HG03060 (cell line): Measurements from ENCODE around the gene OR8D1.

Experiments
- ATAC-seq: cut with Tn5 transposase; IDR thresholded peaks from one replicate; pipeline ENCODE4 v1.9.1; 2021; ENCODE audit warnings: low read depth, moderate number of reproducible peaks; ENCODE audit not compliant: unreplicated experiment

OR8D1 gene

DNA sequence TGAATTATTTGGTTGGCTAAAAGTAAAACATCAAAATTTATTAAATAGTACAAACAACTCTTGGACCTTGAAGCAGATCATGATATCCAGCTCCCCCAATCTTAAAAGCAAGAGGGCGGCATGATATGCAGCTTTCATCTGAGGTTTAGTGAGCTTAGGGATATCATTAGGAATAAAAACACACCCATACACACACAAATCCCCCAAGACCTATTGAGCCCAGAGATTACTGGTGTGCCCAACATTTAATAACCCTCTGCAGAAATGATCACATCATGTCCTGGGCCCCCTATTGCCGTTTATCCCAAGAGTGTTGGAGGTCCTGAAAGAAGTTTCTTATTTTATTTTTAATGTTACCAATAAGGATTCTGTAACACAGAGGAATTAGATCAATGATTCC, at the start of gene OR8D1:
TSS of gene OR8D1 (minus strand) at position 101 of the 400 bp plus-strand sequence. CDS start 3,183 bp downstream, outside the sequence.
- ATAC-seq = no peak

DNA sequence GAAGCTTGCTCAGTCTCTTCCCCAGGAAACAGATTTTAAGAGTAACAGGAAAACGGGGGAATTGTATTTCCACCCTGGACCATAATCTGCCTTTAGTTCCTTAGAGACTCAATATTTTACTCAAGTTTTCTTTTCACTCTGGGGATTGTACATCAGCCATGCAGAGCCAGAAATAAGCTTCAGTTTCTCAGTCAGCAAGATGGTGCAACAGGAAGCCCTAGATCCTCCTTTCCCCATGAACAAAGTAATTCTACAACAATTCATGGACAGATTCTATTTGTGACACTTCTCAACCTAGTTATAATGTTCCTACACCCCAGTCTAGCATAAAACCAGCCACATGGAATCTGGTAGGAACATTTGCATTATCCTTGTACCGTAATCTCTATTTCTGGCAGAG, 45.8 kb upstream of the OR8D1 start:
- ATAC-seq = no peak

DNA sequence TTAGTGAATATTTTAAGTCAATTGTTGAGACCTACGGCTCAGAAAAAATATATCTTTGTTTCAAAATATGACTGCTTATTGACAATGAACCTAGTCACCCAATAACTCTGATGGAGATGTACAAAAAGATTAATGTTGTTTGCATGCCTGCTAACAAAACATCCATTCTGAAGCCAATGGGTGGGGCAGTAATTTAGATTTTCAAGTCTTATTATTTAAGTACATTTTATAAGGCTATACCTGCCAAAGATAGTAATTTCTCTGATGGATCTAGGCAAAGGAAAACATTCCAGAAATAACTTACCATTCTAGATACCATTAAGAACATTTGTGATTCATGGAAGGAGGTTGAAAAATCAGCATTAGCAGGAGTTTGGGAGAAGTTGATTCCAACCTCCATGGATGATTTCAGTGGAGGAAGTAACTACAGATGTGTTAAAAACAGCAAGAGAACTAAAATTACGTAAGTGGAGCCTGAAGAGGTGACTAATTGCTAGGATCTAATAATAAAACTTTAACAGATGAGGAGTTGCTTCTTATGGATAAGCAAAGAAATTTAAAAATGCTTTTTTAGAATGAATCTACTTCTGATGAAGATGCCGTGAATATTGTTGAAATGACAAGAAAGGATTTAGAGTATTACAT, 32.7 kb upstream of the OR8D1 start:
- no peak for ATAC-seq

DNA sequence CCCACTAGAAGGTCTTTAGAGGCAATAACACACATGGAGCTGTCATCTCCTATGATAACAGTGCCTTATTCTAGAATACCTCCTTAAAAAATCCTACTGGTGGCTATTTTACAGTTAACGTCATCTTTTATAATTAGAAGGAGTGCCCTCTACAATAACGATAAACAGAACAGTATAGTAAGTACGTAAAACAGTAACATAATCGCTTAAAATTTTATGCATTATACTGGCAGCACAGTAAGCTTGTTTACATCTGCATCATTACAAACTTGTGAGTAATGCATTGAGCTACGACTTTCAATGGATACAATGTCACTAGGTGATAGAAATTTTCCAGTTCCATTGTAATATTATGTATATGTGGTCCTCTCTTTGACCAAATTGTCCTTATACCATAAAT, 30.6 kb upstream of the OR8D1 start:
- no peak for ATAC-seq

DNA sequence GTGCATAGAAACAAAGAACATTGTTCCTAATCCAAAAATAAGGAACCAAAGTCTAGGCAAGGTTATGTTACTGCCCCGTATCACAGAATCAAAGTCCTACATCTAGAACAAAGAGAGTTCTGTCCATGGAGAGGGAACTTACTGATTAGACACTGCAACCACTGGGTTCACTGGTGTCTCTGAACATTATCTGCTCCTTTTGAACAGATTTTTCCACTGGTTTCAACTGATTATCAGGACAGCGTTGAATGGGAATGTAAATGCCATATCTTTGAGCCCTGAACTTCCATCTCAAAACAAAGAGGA, 26.3 kb upstream of the OR8D1 start:
- no peak for ATAC-seq

DNA sequence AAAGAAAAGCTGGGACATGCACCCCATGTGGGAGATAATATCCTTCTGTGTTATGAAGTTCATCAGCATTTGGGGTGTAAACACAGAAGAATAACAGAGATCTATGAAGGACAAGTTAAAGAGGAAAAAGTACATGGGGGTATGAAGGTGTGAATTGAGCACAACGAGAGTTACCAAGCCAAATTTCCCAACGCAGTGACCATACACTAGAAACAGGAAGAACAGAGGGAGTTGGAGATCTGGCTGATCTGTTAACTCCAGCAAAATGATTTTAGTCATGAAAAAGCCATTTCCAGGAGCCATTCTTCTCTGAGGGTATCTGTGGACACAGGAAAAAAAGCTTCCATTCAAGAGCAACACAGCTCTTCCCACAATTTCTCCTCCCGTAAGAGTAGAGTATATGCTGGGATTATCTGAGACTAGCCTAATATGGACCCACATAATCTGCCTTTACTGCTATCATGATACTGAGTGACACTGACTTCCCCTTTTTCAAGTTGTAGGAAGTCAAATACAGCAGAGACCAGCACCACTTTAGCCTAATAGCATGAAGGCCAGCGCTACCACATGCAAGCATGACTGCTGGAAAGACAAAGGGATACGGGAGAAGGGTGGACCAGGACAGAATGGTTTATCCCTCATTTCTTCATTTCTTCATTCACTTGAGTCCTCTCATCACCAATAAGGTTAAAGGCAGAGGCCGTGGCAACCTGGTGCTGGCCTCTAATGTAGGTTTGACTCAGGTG, 25.8 kb upstream of the OR8D1 start:
- no peak for ATAC-seq

DNA sequence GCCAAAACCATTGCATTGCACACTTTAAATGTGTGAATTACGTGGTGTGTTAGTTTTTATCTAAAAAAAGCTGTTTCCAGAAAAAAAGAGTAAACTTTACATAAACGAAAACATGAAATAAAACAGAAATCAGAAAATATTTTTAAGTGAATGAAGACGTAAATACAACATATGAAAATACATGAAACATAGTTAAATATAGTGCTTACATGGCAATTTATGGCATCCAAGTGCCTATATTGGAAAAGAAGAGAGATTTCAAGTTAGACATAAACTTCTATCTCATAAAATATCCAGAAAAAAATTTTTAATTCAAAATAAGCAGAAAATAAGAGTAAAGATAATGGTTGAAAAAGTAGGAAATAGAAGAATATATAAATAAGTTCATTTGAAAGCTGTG, 18.1 kb upstream of the OR8D1 start:
- no peak for ATAC-seq

DNA sequence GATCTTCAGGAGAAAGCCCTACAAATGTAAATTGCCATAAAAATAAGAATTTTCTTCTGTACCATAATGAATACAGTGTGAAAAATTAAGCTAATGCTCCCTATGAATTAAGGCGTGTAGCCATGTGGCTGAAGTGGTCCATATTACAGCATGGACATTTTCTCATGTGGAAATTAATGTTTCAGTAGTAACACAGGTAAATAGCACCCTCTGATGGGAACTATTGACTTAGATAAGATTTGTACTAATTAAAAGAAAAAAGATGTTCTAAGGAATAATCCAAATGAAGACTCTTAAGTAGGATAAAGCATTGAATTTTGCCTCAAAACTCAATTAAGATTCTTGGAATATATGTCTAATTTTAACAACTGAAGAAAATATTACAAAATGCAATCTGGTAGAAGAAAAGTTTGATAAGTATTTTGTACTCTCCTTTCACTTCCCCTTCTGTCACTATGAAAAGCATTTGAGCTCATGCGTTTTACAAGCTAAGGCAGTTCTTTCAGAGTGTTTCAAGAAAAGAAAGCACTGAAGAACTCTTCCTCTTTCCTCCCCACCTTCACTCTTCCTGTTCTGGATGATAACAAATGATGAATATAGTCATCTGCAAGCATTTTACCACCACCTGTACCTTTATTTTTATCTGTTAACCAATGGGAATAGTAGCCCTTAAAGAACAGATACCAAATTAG, 16.2 kb upstream of the OR8D1 start:
- ATAC-seq = no peak

DNA sequence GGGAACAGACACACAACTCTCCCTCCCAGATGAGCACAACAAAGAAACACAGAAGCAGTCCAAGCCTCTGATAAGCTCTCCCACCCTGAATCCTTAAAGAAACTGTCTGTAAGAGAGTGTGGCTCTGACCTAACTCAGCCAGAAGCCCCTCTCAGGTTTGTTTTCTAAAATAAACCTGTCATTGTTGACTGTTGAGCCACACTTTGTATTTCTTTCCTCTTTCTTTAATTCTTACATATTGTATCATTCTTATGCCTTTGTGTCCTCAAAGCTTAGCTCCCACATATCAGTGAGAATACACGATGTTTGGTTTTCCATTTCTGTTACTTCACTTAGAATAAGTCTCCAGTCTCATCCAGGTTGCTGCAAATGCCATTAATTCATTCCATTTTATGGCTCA, 14.0 kb upstream of the OR8D1 start:
- ATAC-seq = no peak

DNA sequence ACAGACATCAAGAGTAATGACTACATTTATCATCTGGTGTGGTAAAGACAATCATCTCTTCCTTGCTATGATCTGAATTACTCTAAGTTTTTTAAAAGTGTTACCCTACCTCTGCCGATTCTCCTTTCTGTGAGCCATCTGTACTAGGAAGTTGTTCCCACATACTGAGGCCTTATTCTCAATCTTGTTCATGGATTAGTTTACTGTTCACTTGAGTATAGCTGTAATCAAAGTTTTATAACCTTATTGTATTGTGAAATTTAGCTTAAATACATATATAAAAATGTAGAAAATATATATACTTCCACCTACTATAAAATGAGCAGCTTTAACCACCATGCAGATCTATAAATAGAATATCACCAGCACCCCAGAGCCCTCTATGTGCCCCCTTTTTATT, 8.6 kb upstream of the OR8D1 start:
- ATAC-seq = no peak

DNA sequence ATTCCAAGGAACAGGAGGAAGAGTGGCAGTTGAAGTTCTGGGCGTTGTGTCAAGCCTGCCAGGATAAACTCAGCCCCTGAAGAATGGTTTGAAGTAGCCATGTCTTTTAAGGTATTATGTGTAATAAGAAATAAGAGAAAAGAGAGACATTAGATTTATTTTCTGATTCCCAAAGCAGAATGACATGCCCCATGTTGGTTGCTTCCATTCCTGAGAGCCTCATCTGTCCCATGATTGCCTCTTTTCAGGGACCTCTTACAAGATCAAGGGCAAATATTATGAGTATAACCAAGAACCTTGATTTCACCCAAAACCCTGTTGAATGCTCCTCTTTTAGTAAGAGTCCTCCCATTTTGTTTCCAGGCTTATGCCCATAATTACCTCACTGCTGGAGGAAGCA, 6.3 kb upstream of the OR8D1 start, which contains the start of gene OR8D2:
TSS of gene OR8D2 (minus strand) at position 101 of the 400 bp plus-strand sequence. CDS start at position 101, 0 bp downstream.
- ATAC-seq = no peak

DNA sequence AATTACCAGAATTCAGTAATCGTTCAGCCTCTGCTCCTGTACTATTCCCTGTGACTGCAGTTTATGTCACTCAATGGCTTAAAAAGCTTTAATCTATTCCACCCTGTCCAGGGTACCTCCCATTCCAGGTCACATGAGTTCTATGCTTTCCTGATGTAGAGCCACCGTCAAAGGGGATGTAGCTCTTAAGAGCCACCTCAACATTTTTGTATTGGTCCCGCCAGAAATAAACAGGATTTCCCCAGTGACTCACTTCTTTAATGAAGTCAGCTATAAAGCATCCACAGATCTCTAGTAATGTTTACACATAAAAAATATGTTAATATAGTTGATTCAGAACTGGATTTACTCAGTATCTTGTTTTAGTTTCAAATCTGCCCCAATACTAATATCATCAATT, 1.3 kb upstream of the OR8D1 start:
- ATAC-seq = no peak

DNA sequence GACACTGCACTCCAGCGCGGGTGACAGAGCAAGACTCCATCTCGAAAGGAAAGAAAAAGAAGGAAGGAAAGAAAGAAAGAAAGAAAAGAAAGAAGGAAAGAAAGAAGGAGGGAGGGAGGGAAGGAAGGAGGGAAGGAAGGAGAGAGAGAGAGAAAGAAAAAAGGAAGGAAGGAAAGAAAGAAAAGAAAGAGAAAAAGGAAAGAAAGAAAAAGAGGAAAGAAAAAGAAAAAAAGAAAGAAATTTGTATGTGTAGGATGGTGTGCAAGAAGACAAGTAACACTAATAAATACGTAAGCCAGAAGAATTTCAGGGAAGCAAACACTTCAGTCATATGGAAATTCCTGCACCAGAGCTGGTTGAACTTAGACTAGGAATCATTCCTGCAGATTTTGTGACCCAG, 618 bp downstream of the OR8D1 start:
- ATAC-seq = no peak

DNA sequence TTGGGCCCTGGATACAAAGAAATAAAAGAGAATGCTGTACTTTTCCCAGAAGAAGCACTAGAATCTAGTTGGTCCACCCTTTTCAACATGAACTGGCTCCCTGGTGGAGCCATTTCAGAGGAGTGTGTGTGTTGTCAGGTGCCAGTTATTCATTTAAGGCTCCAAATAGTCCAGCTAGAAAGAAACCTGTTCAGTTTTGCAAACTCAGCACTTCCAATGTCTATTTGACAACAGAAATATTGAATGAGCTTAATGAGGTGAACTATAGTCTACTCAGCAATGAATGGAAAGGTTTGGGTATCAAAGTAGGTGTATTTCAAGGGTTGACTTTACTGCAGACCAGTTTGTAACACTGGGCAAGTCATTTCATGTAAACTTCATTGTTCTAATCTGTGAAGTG, 2.1 kb downstream of the OR8D1 start:
- ATAC-seq = no peak

DNA sequence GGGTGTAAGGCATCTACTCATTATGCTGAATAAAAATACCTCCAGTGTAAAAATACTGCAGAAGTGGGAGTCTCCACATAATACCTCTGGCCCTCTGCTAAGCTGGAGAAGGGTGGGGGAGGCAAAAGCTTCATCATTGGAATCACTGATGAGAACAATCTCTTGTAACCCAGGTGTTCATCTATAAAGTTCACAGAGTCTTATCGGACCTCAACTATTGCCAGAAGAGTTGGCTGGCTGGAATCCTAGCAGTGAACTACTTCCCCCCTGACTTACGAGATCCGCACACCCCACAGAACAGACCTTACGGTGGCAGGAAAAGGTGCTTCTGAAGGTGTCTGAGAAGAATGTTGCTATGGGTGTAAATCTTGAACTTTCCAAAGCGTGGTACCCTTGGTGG, 2.5 kb downstream of the OR8D1 start:
- no peak for ATAC-seq

DNA sequence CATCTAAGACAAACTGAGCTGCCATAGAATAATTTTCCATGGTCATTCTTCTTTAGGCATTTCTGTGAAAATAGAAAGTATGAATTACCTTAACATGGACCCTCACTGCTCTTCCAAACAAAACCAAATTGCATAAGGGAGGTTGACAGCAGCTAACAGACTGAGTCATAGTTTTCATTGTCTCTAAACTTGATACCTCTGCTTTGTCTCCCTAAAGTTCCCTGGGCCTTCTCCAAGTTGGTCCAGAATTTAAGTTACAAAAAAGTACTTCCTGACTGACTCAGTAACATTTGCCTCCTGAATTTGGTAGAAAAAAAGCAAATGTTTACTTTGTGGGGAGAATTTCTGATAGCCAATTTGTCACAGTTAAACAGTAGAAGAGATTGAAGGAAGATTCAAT, 3.0 kb downstream of the OR8D1 start:
- ATAC-seq = no peak

DNA sequence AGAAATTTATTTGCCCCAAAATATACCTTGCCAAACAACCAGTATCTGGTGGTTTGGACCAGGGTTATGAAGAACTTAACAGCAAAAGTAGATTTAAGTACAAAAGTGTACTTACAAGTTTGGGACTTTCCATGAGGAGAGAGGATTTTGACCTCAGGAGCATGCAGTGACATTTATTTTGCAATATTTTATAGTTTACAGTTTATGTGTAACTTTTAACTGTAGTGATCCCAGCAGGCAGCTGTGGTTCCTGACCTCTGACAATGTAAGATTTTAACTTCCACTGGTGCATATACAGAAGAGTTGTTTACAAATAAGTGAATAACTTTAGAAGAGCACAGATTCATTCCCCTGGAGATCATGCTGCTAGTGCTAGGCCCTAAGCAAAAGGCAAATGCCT, 6.7 kb downstream of the OR8D1 start:
- no peak for ATAC-seq

DNA sequence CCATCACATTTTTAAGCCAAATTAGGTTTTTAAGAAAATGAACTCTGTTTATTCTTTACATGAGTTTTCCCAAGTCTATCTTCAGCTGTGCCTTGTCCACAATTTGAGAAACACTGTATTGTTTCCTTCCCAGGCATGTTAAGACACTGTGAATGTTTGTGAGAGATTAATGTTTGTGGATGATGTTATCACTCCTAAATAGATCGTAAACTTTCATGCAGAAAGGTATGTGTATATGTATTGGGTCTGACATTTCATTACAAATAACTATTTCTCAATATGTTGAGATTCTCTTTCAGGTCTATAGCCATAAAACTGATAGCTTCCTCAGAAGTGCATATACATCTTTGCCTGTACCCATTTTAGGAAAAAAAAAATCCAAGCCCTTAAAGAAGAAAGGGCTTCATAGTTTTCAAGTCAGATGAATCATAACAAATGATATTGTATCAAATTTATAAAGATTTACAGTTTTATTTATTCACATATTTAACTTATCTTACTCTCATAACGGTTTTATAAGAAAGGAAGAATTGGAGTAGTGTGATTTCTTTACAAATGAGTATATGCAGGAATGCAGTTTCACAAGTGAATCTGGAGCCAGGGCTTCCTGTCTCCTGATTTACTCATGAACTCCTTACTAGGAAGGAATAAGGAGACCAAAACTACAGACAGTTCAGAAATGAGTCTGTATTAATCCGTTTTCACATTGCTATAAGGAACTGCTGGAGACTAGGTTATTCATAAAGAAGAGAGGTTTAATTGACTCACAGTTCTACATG, 11.2 kb downstream of the OR8D1 start:
- no peak for ATAC-seq

DNA sequence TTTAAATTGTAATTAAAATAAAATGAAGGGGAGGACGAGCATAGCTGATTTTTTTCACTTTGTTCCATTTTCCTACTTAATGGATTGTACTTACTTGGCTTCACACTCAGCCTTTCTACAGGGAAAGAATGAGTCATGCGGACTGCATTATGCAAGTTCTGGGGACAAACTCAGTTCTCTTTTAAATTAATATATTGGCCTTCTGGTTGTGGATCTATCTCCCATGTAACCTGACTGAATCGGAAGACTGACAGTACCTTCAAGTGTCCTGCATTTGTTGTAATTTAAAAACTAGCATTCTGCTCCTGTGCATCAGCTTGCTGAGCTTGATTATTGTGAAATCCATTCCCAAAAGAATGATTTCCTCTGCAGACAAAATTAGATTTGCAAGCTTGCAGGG, 12.2 kb downstream of the OR8D1 start:
- ATAC-seq = no peak

DNA sequence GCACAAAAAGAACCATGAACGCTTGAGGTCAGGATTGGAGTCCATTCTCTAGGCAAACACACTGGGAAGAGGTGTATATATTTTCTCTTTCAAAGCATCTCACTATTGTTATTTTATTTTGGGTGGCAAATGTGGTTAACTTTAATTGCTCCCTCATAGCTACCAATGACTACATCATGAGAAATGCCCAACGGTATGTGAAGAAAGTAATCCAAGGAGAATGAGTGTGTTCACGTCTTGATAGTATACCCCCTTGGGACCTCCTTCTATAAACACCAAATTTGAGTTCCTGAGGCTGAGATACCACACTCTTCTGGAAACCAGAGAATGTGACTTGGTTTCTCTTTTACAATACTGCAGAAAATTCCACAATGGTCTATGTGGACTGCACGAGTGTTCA, 15.8 kb downstream of the OR8D1 start:
- no peak for ATAC-seq

DNA sequence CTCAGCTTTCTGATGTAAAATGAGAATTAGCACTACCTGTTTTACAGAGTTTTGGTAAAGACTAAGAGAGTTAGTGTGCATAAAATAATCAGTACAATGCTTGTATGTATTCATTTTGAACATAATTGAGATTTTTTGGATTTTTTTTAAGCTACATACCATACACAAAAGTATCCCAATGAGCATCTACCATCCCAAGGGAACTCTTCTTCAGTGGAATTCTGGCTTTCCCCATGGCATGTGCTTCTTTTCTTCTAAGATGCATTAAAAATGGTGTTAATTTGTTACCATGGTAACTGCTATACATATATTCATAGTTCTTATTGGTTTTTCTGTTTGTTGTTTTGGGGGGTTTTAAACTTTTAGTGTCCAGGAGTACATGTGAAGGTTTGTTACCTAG, 17.7 kb downstream of the OR8D1 start:
- no peak for ATAC-seq
